ENCODE results near the gene CCDC88C.
"Not testable (repeated sequence)": the region's sequence is repeated elsewhere in the genome, so short reads cannot be mapped to it uniquely, and the experiment has no call there.

Gene CCDC88C

DNA sequence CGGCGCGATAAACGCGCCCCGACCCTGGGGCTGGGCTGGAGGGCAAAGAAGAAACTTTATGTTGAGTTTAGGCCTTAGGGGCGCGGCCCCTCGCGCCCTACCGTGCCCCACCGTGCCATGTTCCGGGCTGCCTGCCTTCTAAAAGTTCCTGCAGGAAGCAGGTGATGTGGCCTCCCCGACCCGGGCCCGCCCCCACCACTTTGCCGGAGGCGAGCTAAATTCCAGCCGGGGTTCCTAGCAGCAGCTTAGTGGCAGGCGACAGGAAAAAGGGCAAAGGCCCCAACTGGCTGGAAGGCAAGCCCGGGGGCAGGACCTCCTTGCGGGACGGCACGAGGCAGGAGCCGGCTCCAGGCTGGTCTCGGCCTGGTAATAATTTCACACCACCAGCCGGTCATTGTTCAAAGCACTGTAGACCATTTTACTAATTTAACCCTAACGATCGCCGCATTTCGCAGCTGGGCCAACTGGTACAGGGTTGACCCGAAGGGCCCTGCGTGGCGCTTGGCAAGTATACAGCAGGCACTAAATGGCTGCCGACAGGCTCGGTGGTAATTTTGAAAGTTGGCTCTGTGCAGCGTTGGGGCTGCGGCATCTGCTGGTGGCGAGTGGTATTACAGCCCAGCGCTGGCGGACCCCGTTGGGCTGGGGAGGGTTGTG lies 895 bp upstream of the CCDC88C start:
- no peak for DNase-seq (ENCODE audit: low read depth, low spot score)

DNA sequence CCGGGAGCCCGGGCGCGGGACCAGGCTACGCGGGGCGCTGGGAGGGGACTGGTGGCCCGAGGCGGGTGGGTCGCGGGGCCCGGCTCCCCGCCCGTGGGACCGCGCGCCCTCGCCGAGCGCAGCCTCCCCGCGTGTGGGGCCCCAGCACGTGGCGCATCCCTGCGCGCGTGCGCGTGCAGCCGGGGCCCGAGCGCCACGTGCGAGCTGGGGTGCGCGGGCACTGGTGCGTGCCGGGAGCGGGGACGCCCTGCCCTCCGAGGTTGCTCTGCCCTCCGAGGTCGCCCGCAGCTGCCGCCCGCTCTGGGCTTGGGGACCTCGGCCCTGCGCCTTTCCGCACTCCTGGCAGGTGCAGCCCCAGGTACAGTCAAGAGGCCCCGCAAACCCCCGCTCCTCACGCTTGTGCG lies 365 bp upstream of the CCDC88C start:
- no peak for DNase-seq (ENCODE audit: low read depth, low spot score)

DNA sequence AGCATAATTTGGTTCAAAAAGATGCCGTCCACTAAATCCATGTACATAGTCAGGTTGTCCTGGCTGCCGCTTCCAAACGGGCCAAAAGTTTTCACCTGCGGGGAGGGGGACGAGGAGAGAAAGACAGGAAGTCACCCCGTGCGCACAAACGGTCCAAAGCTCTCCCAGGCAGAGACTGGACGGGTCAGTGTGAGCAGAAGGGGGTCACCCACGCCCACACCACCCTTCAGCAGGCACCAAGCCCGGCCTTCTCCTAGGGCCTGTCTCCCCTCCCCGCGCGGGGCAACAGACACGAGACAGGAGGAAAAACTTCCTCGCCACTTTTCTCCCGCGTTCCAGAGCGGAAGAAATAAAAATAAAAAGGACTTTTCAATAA lies 888 bp downstream of the CCDC88C start:
- no peak for DNase-seq (ENCODE audit: low read depth, low spot score)

DNA sequence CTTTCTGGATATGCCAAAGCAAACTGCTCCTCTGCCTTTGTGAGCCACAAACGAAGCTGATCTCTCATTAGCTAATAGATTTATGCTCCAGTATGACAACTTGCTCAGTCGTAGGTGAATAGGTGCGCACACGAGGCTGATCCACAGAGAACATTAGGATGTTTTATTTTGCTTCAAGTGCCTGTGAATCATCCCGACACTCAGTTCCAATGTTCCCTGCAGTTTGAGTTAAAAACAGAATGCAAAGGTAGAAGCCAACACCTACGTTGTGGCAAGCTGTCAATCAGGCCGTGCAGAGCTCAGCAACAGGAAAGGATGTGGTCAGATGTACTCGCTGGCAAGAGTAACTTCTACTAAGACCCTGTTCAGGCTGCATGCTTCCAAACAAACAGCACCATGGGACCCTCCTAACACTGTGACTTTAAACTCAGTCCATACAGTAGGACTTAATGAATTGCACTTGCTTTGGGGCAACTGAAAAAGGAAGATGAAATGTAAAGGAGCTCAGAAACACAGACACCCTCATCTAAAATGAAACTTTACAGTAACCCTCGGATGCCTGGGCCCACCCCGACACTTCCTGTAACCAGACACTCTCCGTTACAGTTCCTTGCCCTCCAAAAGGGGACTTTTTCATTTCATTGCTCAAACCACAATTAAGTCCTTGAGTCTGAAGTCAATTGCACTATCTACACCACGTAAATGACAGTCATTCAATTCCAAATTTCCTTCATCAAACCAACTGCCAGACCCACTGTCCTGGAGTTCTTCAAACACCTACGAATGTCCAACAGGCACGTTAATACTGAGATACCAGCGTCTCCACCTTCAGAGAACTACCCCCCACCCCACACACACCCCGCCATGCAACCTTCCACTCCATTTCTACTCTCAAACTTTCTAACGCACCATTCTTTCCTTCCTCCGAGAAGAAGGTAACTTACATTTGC lies 1.6 kb downstream of the CCDC88C start:
- no peak for DNase-seq (ENCODE audit: low read depth, low spot score)

DNA sequence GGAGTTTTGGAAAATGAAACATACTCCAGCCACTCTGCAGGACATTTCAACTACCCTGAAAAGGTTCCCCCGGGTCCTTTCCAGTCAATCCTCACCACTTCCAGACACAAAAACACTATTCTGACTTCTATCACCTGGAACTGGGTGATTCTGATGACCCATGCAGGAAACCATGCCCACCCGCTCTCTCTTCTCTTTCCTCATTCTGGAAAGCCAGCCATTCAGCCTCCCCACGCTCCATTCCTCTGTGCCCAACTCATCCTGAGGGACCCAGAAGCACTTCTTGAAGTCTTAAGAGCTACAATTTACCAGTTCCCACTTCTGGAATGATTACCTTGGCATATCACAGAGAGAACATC lies 3.2 kb downstream of the CCDC88C start:
- no peak for DNase-seq (ENCODE audit: low read depth, low spot score)

DNA sequence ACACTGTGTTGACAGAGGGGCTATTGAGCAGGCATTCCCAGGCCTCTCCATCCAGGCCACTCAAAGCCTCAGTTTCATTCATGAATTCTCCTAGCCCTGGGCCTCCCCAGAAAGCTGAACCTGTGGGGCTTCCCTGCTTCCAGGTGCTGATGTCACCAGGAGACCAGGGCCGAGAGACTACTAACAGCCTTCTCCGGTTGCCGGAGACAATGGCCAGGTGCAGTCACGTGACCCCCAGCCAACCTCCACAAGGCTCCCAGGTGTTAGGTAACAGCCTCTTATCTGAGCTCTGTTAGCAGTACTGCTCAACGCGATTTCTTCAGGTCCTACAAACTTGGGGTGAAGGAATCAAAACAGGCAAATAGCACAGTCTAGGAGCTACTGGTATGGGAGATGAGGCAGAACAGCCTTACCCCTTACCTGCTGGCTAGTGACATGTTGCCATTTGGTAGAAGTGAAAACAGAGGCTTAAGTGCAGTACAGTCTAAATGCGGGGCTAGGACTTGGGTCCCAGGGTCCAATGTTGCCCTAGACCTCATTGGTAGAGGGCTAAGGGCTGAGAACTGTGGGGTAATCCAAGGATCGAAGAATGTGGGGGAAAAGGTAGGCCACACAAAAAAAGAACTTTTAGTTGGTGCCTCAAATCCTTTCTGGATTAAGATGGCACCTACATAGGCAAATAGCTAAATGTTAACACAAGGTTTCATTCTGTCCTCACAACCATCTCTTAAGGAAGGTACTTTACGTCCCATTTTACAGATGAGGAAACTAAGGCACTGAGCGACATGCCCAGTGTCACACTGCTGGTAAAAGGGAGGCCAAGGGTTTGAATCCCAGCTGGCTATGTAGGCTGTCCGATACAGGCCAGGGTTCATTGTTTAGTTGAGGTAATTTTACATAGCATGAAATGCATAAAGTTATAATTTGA lies 3.8 kb downstream of the CCDC88C start:
- no peak for DNase-seq (ENCODE audit: low read depth, low spot score)

DNA sequence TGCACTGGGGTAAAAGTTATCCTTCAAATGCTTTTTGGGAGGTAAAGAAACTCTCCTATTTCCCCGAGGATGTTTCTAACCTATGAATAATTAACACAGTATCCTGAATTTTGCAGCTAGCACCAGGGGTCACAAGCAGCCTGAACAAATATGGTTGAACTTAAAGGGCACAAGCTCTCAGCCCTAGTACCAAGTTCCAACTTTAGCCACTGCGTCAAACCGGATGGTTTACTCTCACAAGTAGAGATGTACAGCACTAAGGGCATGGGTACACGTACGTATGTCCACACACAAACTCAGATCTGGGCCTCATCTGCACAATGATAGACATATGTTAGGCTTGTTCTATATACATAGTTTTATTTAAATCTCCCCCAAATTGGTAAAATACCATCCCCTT lies 4.7 kb downstream of the CCDC88C start:
- no peak for DNase-seq (ENCODE audit: low read depth, low spot score)

DNA sequence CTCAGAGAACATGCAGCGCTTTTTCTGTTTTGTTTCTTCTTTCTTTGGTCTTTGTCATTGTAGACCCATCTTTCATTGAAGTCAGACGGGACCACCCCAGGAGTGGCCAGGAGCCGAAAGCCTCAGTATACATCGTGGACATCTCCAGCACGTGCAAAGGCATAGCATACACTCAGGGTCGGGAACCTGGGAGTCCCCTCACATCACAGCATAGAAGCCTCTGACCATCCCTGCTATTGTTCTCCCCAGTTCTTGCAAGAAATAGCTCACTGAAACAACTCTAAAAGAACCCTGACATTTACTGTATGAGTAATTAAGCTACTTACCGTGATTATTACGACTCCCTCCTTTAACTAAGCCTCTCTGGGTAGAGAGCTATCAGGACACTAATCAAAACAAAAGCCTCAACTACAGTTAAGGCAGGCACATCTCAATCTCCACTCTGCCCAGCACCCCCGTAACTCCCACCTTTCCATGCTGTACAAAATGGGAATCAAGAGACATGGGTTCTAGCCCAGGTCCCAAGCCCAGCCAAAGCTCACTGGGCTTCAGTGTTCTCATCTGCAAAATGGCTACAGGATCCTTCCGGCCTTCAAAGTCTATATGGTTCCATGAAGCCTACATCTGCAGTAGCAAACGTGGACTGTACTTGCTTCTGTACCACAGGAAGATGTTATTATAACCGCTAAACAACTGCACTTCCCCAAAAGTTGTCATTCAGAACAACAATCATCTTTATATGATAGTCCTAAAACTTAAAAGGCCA lies 6.7 kb downstream of the CCDC88C start:
- DNase-seq (ENCODE audit: low read depth, low spot score) = no peak

DNA sequence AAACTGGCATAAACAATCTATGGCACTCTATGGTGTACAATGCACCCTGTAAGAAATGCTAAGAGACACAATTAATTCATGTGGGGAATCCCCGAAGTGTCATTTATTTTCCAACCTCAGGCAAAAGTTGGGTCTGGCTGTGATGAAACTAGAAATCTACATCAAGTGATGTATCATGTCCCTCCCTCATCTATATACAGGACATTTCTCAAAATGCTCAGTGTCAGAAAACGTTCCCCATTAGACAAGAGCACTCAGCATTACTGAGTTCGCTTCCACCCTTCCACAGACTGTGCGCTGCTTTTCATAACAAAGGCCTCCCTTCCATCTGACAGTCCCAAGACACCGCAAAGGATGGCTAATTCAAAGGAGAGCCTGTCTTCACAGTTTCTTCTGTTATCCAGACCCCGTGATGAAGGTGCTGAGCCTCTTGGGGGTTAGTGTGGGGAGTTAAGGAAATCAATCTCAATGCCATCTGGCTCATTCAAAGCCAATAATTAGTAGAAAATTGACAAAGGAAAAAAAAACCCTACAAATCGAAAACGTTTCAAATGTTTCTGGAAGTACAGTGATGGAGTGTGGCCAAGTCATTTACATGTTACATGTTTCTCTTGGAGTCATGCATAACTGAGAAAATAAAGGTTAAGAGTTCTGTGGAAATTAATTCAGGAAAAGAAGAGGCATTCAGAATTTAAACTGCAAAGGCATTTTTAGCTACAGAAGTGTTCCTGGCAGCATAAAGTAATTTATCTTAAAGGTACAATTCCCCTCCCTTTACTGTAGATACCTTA lies 7.5 kb downstream of the CCDC88C start:
- DNase-seq (ENCODE audit: low read depth, low spot score) = no peak

DNA sequence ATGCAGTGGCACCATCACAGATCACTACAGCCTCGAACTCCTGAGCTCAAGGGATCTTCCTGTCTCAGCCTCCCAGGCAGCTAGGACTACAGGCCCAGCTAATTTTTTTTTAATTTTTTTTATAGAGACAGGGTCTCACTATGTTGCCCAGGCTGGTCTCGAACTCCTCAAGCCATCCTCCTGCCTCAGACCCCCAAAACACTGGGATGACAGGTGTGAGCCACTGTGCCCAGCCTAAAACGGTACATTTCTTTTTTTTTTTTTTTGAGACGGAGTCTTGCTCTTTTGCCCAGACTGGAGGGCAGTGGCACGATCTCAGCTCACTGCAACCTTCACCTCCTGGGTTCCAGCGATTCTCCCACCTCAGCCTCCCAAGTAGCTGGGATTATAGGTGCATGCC lies 8.4 kb downstream of the CCDC88C start:
- DNase-seq (ENCODE audit: low read depth, low spot score) = not testable (repeated sequence)

DNA sequence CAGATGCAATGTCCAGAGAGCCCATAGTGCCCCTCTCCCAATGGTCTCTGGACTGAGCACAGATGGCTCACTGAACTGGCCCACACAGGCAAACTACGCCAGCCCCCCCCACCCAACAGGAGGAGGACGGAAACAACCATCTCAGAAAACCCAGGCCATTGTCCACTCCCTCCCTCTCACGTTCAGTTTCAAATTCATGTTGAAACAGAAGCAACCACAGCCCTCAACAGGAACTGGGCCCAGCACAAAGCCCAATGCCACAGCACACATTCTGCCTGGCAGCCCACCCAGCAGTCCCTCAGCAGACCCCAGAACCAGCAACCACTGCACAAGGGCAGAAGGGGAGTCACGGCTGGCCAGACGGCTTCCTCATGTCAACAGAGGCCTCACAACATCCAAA lies 10.6 kb downstream of the CCDC88C start:
- DNase-seq (ENCODE audit: low read depth, low spot score) = no peak

DNA sequence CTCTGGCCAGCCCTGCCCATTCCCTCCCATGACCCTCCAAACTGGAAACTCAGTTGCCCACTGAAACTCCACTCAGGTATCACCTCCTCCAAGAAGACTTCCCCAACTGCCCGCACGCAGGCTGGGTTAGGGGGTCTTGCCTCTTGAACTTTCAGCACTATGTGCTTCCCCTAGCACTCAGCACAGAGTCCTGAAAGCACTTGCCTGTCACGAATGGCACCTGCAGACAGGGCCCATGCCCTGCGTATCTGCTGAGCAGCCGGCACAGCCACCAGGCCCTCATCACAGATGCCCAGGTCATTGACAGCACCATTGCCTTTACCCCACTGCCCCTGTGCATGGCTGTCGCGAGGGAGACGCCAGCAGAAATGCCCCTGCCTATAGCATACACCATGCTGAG lies 11.2 kb downstream of the CCDC88C start:
- no peak for DNase-seq (ENCODE audit: low read depth, low spot score)

DNA sequence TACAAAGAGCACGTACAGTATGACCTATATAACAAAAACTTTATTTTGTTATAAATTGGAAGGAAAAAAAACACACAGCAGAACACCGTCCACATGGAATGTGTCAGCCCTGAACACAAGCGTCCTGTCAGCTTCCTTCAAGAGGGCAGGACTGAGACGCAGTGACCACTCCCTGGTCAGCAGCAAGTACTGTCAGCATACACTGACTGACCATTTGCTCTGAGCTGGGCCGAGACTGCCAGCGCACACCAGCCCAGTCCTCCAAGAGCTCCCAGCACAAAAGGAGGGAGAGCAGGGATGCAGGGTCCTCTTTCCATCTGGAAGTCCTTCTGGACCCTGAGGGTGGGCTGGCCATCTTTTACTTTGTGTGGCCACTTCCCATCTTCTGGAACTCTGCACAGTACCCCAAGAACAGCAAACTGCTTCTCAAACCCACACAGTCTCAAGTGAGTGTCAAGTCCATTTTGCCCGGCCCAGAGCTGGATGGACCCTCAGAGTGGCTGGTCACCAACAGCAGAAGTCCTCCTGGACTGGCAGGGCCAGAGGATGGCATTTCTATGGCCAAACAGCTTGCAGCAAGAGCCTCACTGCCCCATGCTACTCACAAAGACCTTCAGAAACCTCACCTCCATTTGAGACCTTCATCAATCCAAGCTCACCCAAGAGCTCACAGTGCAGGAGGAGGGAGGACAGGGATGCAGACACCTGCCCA lies 11.7 kb downstream of the CCDC88C start:
- DNase-seq (ENCODE audit: low read depth, low spot score) = no peak

DNA sequence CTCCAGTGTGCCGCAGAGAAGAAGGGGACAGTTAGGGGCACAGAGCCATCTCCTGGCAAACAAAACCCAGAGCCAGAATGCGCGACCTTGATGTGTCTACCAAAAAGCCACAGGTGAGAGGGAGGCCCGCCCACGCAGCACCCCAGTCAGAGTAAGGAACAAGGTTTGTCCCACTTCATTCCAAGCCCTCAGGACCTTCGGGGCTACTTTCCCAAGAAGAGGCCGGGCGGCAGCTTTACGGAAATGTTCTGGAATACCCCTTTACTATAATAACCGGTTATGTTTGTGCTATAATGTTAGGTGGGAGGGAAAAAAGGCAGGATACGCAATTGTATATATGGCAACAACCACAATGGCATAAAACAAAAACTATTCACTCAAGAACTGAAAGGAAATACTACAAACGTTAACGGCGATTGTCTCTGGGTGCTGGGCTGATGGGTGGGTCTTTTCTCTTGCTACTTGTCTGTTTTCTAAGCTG lies 12.3 kb downstream of the CCDC88C start:
- no peak for DNase-seq (ENCODE audit: low read depth, low spot score)

DNA sequence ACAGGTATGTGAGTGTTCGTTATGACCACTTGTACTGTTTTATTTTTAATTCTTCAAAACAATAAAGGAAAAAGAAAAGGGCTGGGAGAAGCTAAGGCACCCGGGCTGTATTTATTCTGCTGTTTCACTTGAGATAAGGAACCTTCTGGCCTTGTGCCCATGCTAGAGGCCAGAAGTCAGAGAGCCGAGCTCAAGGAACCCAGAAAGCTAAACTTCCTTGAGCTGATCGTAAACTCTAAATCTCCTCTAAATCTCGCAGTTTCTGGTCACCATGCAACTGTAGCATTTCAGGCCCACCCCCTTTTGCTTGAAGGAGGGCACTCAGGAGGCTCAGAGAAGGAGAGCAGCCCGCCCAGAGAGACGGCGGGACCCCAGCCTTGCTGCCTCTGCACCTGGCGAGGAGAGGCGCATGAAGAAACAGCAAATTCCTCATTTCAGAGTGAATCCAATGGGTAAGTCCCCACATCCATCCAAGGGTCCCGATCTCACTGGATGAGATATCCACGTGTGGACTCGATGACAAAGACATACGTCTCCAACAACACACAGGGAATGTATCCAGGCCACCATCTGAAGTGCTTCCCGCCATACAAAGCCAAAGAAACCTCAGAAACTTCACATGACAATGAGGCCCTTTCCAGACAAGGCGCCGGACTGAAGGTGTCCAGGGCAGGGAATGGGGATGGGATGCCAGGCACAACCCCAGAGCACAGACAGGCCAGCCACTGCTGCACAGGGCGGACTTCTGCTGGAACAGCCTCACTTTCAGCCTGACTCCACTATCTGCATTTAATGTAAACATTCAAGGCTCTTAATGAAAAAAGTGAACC lies 14.6 kb downstream of the CCDC88C start:
- no peak for DNase-seq (ENCODE audit: low read depth, low spot score)

DNA sequence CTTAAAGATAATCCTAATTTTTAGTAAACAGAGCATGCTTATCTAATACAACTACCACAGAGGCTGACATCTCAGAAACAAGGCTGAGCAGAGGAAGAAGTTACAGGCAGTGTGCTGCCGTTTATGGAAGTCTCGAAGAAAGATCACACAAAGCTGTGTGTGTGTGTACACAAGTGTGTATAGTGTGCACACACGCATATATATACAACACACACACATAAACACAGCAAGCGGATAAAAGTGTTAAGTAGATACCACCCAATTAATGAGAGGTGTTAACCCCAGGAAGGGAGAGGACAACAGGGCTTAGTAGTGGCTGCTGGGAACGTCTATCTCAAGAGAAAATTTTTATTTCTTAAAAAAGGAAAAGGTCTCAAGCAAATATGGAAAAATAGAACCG lies 15.3 kb downstream of the CCDC88C start:
- DNase-seq (ENCODE audit: low read depth, low spot score) = no peak

DNA sequence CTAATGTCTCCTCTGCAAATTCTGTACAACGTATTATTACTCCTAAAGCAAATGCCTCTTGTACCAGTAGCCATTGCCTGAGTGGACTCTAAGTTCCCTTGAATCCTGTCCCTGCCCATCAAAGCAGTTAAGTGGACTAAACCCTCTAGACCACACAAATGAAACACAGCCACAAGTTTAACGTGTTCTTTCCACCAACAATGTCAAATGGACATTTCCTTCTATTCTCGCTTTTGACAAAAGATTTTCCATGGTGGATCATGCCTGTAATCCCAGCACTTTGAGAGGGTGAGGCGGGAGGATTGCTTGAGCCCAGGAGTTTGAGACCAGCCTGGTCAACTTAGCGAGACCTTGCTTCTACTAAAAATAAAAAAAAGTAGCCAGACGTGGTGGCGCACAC lies 15.9 kb downstream of the CCDC88C start:
- DNase-seq (ENCODE audit: low read depth, low spot score) = no peak

DNA sequence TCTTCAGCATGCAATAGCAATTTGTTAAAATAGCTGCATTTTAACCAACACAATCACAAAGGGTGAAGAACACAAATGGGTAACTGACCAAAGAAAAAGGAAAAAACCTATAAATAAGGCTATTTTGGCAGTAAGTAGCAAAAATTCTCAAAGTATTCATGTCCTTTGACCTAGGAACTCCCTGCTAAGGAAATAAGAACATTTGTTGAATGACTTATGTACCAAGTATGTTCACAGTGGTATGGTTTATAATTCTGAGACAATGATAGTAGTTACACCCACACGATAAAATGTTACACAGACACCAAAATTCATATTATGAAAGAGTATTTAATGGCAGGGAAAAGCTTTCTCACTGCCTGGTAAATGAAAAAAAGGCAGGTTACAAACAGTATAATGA lies 16.9 kb downstream of the CCDC88C start:
- DNase-seq (ENCODE audit: low read depth, low spot score) = no peak
